Mesothelial cell of epicardium (in vitro differentiated cells): ENCODE data around the gene TMEM30B. TPM values are rescaled to one million over a fixed set of nuclear protein-coding genes. Genes with fewer than 3 reads are reported as not detected.

Source experiments
- DNase-seq, 2 experiments: peaks; one replicate each; pipeline ENCODE4 v3.0.0; 2021; ENCODE audit warnings: low spot score in 2 of 2; ENCODE audit not compliant: unreplicated experiment in 2 of 2
- H3K27ac Mint-ChIP-seq: 2 replicates; pipeline ENCODE4 v1.8.0; 2021; ENCODE audit warnings: mixed read lengths
- H3K27me3 Mint-ChIP-seq: 2 replicates; pipeline ENCODE4 v1.8.0; 2021; ENCODE audit warnings: low read depth, mixed read lengths
- H3K36me3 Mint-ChIP-seq: 2 replicates; pipeline ENCODE4 v1.8.0; 2021; ENCODE audit warnings: mixed read lengths
- H3K4me1 Mint-ChIP-seq: 2 replicates; pipeline ENCODE4 v1.8.0; 2021; ENCODE audit warnings: mixed read lengths
- H3K4me3 Mint-ChIP-seq: 2 replicates; pipeline ENCODE4 v1.8.0; 2021; ENCODE audit warnings: mild to moderate bottlenecking, moderate library complexity, mixed read lengths
- H3K9me3 Mint-ChIP-seq: 2 replicates; pipeline ENCODE4 v1.8.0; 2021; ENCODE audit warnings: mixed read lengths
- total RNA-seq: library from RNA; stranded (reverse); gene quantifications from 3 replicates; pipeline ENCODE4 v1.2.1, GENCODE V29; 2021
- TF ChIP-seq, protein P1 (sequence below): fragments of 200-600 bp; sonication (generic); IDR thresholded peaks from one replicate; pipeline ENCODE4 v1.5.0; 2021; ENCODE audit warnings: antibody characterized with exemption; ENCODE audit not compliant: unreplicated experiment

The TMEM30B gene
- total RNA-seq, 1 donor from 2014 or later: 11.2 TPM

GRCh38 chr14:61229475-61229888 lies 51.7 kb downstream of the TMEM30B start:
- TF ChIP-seq, protein P1, sequence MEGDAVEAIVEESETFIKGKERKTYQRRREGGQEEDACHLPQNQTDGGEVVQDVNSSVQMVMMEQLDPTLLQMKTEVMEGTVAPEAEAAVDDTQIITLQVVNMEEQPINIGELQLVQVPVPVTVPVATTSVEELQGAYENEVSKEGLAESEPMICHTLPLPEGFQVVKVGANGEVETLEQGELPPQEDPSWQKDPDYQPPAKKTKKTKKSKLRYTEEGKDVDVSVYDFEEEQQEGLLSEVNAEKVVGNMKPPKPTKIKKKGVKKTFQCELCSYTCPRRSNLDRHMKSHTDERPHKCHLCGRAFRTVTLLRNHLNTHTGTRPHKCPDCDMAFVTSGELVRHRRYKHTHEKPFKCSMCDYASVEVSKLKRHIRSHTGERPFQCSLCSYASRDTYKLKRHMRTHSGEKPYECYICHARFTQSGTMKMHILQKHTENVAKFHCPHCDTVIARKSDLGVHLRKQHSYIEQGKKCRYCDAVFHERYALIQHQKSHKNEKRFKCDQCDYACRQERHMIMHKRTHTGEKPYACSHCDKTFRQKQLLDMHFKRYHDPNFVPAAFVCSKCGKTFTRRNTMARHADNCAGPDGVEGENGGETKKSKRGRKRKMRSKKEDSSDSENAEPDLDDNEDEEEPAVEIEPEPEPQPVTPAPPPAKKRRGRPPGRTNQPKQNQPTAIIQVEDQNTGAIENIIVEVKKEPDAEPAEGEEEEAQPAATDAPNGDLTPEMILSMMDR: no peak
- no peak for DNase-seq
- H3K36me3 Mint-ChIP-seq: no peaks in the 10 kb centered on the region
- no peaks in the 10 kb centered on the region for H3K9me3 Mint-ChIP-seq
- H3K27ac Mint-ChIP-seq: no peak overlapping the region
- no peak overlapping the region for H3K4me3 Mint-ChIP-seq
- H3K27me3 Mint-ChIP-seq: peaks cover 2% of the 10 kb centered on the region
- H3K4me1 Mint-ChIP-seq: peaks cover 36% of the 10 kb centered on the region

DNA sequence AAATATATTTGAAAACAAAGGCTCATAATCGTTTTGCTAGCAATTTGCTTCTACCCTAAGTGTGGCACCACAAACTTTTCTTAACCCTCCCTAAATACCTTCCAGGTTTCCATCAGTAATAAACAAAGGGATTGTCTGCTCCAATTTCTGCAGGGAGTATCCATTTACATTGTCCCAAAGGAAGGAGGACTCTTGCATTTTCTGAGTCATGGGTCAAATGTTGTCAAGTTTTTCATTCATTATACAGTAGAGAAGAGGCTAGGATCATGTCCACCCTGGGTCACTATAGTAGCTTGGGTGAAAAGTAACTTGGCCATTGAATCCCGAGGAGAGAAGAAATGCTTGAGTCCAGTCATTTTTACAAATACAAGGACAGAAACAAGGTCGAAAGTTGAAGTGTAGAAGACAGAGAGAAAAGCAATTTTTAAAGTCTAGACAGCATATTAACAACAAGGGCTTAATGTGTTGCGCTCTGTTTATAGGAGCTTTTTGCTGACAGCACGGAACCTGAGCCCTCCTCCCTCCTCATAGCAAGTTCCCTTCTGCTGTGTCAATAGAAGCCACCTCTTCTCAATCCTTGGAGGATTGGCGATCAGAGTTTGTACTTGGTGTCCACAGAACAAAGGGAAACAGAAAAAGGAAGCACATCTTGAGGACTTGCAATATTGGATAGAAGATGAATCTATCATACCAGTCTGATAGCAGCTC lies 53.1 kb downstream of the TMEM30B start:
- no peak for DNase-seq
- Mint-ChIP-seq H3K4me3 (no peak overlapping the region), H3K27ac (peak overlapping the region; percentile 22), H3K27me3 (no peaks in the 10 kb centered on the region), H3K4me1 (peaks cover 49% of the 10 kb centered on the region), H3K36me3 (no peaks in the 10 kb centered on the region), H3K9me3 (no peaks in the 10 kb centered on the region)
- TF ChIP-seq, protein P1: no peak

Other genes with a start within 250 kb of the TMEM30B start
- gene PRKCH, start 40.2 kb upstream of the TMEM30B start, total RNA-seq: 8.4 to 9.2 TPM (median 9.0 TPM) in 3 replicates